Stimulated activated CD4-positive, alpha-beta T cell treated with anti-CD3 and anti-CD28 coated beads, Interleukin-12 subunit alpha, Interleukin-12 subunit beta, amount 100 ng/mL, for 4 hours (primary cell): ENCODE measurements around the gene UST.

ENCODE experiments used
- DNase-seq: peaks from one replicate; pipeline ENCODE4 v3.0.0-alpha.2; 2020

UST gene

DNA sequence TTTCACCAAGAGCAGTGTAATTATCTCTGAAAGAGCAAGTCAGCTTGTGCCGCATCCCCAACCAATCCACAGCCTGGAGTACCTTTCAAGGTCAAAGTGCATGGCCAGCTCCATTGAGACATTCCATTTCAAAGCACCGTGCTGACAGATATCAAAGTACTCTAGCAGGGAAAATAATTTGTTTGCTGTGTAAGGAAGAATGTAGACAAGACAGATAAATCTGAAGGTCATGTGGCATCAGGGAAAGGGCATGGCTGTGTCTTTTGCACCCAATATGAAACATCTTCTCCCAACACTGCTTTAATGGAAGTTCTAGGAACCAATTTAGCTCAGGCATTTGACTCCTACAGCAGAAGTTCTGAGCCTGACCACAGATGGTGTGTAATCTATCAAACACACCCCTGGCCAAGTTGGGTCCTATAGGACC is 328.0 kb downstream of the UST start:
- no peak for DNase-seq

DNA sequence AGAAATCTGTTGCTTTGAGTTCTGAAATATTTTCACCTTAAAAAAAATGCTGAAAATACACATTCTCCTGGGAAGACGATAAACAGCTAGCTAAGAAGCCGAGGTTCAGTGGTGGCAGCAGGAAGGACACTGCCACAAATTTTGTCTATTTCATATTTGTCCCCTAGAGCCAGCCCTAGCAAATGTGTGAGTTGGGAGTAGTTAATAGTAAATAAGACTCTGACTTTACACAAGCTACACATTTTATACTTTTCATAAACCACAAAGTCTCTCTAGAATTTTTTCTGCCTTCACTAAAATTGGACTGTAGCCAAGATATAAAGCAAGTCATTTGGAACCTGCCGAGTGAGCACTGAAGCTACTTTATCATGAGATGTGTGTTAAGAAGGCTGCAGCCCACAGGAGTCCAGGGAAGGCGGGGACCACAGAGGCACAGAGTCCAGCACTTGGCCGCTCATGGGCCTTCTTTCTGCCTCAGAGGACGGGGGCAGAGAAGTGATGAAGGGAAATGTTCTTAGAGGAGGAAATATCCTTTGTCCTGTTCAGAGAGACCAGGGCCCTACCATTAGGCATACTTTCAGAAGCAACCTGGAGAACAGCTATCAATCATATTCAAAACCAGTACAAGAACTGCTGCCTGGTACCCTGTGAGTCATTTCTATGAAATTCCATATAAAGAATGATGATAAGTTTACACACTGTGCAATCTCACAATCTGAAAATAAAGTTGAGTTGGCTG is 329.0 kb downstream of the UST start:
- DNase-seq, result no peak

DNA sequence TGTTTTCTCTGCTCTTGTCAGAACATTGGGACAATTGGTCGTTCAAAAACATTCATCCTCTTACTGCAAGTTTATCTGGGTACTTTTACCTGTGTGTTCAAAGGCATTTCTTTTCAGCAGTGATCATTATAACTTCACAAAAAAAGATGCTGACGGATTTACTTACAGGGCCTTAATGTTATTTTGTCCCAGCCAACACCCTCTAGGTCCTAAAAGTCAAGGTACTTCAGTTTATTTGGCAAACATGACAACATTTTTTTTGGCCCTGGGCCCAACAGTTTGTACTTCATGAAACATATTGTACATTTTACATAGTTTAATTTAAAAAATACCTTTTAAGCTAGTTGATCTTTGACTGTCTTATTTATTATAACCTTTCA is 329.5 kb downstream of the UST start:
- DNase-seq, result no peak

GRCh38 chr6:149077208-149077607 is 330.4 kb downstream of the UST start:
- no peak for DNase-seq

DNA sequence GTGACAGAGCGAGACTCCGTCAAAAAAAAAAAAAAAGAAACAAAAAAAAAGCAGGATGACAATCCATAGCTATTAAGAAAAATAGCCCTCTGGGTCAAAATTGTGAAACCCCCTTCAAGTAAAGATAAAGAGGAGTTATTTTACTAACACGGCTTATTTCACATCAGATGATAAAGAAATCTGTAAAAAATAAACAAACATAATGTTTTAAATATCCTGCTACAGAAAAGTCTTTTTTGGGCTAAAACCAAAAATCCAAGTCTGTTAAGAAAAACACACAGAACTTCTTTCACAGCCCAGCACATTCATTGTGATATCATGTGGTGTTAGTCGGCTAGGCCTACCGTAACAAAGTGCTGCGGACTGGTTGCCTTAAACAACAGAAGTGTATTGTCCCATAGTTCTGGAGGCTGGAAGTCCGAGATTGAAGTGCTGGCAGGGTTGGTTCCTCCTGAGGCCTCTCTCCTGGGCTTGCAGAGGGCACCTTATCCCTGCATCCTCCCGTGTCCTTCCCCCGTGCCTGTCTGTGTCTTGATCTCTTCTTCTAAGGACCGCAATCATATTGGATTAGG is 331.5 kb downstream of the UST start:
- no peak for DNase-seq

- DNase-seq, result no peak
Observed at GRCh38 chr6:149079456-149079855, 332.6 kb downstream of the UST start.

GRCh38 chr6:149079911-149080491 is 333.2 kb downstream of the UST start:
- DNase-seq, result no peak

DNA sequence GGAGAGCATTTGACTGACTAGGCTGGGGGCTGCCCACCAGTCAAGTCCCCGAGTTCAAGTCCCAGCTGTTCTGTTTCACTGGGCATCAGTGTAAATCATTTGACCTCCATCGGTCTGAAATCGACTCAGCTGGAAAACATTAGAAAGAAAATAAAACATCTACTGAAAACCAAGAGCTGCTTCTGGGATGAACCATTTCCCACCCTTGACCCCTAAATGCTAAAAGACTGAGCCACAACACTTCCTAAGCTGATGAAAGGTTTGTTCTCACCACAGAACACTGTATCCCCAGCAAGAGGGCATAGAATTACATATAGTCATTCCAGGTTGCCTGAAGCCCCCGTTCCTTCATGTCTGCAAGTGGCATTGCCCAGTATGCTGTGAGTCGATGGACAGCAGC is 333.7 kb downstream of the UST start:
- no peak for DNase-seq

DNA sequence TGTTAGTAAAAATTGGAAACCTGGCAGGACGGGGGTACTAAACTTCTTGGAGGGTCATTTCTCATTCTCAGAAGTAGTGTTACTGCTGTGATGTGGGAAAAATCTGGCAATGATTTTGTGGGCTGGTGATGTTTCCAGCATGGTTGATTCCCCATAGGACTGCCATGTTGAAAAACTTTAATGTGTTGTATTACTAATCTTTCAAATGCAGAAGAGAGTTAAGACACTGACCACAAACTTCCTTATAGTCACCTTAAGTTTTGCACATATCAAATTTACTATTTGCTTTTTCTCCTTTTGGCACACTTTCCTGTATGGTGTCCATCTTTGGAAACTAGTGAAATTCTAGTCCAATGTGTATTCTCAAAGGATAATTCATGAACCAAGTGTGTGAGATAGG is 334.5 kb downstream of the UST start:
- no peak for DNase-seq

DNA sequence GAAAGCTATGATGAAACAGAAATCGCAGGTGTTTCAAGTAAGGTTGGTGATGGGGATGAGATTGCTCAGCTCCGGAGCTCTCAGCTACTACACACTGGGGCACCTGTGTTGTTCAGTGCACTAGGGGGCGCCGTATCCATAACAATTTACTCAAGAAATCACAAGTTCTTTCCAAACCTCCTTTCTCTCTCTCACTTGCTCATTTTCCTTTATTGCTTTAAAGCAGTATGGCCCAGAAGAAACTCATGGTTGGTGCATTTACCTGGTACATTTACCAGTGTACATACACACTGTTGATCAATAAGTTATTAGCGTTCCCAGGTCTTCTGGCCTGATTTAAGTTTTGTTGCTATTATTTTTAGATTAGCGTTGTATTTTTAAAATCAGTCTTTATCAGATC is 335.5 kb downstream of the UST start:
- peak; percentile 84 for DNase-seq

DNA sequence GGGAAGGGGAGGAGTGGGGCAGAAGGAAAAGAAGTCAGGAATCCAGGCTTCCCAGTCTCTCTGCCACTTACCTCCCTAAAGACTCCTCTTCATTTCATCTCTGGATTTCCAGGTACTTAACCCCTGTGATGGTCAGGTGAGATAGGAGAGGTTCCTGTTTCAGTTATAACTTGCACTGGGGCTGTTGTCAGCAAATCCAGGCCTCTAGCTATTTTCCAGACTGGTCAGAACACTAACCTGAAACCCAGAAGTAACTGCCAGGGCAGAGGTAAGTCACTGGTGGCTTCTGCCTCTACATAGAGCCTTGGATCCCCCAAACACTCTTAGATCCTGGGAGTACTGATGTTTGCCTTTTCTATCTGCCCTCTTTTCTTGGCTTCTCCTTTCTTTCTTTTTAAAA is 337.2 kb downstream of the UST start:
- DNase-seq, result no peak

GRCh38 chr6:149084808-149085556 is 338.2 kb downstream of the UST start:
- no peak for DNase-seq

- no peak for DNase-seq
Observed at GRCh38 chr6:149085557-149085938, 338.7 kb downstream of the UST start.

- no peak for DNase-seq
Observed at GRCh38 chr6:149086363-149086762, 339.5 kb downstream of the UST start.

GRCh38 chr6:149087898-149088297 is 341.1 kb downstream of the UST start:
- DNase-seq, result no peak

DNA sequence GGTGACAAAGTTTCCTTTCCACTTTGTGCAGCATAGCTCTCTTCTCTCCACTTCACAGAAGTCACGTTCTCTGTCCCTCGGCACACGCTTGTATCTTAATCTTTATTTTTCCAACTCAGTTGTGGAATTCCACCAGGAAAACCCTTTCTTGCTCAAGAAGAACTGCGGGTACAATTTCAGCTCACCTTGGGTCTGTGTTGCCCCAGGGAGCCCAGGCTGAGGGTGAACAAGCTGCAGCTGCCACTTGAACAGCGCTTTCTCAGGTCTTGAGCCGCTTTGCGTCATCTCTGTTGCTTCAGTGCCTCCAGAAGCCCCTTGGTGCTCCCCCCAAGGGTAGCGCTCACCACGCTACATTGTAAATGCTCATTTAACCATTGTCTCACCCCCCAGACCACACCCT is 341.5 kb downstream of the UST start:
- DNase-seq, result no peak

GRCh38 chr6:149089510-149089909 is 342.7 kb downstream of the UST start:
- no peak for DNase-seq

- DNase-seq, result no peak
Observed at GRCh38 chr6:149090937-149091336, 344.1 kb downstream of the UST start.

- no peak for DNase-seq
Observed at GRCh38 chr6:149093643-149094042, 346.8 kb downstream of the UST start.

GRCh38 chr6:149094156-149094555 is 347.3 kb downstream of the UST start:
- no peak for DNase-seq

- DNase-seq, result no peak
Observed at GRCh38 chr6:149094934-149095351, 348.1 kb downstream of the UST start.

GRCh38 chr6:149095842-149096241 is 349.0 kb downstream of the UST start:
- no peak for DNase-seq

DNA sequence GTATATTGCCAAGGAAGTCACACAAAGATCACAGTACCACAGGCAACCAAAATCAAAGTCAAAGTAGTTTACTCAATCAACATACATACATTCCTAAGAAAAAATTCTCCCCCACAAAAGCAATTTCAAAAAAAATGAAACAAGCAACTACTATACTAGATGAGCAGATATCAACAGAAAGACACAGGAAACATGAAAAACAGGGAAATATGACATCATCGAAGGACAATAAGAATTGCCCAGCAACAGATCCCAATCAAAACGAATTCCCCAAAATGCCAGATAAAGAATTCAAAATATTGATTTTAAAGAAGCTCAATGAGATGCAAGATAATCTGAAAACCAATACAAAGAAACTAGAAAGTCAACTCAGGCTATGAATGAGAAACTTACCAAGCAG is 351.0 kb downstream of the UST start:
- no peak for DNase-seq

GRCh38 chr6:149098700-149099276 is 352.0 kb downstream of the UST start:
- no peak for DNase-seq
